GM19023 (cell line): ENCODE data around the gene FLRT2.

Experiments
- ATAC-seq: cut with Tn5 transposase; IDR thresholded peaks from one replicate; pipeline ENCODE4 v1.9.1; 2021; ENCODE audit warnings: mild to moderate bottlenecking, moderate library complexity; ENCODE audit not compliant: unreplicated experiment

FLRT2 gene, protein sequence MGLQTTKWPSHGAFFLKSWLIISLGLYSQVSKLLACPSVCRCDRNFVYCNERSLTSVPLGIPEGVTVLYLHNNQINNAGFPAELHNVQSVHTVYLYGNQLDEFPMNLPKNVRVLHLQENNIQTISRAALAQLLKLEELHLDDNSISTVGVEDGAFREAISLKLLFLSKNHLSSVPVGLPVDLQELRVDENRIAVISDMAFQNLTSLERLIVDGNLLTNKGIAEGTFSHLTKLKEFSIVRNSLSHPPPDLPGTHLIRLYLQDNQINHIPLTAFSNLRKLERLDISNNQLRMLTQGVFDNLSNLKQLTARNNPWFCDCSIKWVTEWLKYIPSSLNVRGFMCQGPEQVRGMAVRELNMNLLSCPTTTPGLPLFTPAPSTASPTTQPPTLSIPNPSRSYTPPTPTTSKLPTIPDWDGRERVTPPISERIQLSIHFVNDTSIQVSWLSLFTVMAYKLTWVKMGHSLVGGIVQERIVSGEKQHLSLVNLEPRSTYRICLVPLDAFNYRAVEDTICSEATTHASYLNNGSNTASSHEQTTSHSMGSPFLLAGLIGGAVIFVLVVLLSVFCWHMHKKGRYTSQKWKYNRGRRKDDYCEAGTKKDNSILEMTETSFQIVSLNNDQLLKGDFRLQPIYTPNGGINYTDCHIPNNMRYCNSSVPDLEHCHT

DNA sequence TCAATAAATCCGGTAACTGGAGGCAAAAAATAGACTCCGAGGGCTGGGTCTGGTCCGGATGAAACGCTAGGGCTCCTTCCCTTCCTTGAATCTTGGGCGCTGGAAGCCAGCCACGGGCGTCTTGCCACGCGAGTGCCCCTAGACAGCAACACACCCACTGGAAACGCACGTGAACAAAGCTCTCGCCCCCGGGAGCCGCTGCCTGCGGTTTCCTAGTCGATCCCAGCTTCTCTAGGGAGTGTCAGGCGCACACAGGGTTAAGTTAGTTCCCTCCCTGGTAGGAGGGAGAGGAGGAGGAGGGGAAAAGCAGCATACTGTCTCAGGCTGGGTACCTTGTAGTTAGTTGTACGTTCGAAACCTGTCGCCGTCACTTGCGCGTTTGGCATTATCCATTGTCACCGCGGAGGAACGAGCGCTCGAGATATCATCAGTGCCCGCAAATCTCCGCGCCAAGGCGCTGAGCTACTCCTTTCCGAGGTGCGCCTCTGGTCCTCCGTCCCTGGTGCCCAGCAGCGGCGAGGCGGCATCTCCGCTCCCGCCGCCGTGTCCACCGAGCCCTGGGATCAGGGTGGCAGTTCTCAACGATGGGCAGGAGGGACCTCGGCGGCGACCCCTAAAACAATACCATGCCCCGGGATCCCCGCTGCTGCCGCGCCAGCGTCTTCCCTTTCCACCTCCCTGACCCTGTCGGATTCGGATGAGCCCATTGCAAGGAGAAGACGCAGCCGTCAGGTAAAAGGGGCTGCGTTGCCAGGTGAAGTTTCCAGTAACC is at the start of gene FLRT2:
Gene FLRT2 (plus strand): TSS at position 342 of the 772 bp plus-strand sequence. CDS start 91,371 bp downstream, outside the sequence.
- no peak for ATAC-seq

DNA sequence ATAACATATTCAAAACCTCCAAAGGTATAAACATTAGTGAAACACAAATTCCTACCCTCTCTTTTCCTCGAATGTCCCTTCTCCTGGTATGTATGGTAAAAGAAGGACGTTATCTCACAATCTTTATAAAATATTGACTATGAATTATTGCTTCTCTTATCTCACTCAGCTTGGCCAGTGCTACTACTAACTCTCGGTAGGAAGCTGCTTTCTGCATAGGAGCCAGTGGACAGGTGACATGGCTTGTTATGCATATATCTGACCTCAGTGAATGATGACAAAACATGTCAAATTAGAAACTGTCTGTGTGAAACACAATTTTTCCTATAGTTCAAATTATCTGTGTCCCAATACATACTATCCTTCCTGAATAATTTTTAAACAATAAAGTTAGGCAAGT is 48.5 kb upstream of the FLRT2 start:
- no peak for ATAC-seq

DNA sequence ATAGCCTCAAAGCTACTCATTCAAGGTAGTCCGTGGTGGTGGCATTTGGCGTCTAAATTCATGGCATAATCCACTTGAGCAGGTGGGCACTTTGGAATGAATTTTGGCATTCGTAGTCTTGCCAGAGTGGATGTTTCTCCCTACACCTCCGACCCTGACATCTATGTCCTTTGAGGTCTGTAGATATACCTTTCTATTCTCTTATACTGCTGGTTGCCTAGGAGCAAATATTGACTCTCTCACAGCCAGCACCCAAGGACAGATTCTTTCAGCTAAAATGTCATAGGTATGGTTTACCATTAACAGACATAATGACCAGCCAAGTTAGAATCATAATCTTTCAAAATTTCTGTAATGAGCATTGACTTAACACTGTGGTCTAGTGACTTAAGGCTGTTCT is 47.4 kb upstream of the FLRT2 start:
- no peak for ATAC-seq

DNA sequence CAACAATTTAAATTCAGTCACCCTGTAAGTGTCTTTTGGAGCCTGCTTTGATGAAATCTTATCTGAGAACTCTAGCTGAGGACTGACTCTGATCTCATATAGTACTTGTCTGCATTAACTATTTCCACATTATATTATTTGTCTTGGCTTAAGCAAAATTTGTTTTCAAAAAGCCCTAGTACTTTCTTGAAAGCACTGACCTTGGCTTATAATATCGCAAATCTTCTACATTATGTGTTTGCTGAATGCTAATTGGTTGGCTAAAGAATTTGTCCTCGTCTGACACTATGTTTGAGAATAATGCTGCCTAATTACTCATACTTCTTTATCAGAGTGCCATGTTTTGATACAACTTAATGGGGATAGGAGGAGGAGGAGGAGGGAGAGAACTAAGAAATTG is 46.9 kb upstream of the FLRT2 start:
- no peak for ATAC-seq

DNA sequence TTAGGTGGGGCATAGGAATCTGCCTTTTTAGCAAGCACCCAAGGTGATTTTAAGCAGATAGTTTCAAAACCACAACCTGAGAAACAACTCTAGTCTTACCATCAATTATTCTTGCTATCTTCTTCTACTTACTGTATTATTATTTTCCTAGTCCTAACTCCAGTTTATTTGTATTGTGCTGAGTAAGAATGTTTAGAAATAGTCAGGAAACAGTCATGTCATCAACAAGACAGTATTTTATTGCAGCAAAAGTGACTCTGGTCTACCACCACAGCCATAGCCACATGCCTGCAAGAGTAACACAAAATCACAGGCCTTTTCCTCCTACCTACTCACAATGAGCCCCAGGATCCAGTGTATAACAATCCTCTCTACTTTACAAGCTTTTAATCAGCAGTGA is 46.3 kb upstream of the FLRT2 start:
- ATAC-seq, result no peak

DNA sequence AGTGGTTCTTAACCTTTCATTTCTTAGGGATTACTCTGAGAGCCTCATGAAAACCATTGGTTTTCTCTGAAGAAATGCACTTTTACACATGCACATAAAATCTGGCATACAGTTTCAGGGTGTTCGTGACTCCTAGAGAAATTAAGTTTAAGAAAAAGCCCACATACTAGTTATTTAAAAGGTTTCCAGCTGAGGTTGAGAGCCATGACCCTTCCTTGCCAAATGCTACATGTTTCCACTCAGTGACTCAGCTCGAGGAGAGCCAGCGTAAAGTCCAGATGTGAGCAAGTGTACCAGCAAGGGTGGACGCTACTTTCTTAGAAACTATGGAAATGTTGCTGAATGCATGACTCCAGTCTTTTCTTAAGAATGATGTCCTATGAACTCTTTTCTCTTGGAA is 42.7 kb upstream of the FLRT2 start:
- no peak for ATAC-seq

DNA sequence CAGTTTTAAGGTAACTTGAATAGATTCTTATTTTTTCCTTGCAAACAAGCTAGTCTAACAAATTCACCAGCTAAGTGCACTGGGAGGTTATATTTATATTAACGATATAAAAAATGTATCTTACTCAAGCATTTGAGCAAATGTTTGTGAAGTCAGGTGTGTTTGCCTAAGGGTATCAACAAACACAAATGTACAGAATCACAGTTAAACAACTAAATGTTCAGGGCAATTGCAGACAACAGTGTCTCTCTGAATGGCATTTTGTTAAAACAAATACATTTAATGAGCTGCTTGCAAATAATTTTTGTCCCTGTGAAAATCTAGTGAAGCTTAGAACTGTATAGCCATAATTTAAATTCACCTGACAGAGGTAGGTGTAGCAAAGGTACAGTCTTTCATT is 28.2 kb upstream of the FLRT2 start:
- no peak for ATAC-seq

DNA sequence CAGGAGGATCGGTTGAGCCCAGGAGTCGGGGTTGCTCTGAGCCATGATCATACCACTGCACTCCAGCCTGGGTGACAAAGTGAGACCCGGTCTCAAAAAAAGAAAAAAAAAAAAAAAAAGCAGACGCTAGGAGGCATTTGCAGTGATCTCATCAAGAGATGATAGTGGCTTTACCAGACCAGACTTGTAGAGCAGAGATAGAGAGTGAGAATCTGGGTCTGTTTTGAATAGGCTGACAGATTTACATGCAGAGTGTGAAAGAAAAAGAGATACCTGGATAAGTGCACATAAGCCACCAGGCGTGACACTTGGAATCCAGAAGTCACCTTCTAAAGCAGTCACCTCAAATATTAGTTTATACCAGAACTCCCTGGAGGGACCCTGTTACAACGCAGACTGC is 21.1 kb upstream of the FLRT2 start:
- ATAC-seq, result no peak

DNA sequence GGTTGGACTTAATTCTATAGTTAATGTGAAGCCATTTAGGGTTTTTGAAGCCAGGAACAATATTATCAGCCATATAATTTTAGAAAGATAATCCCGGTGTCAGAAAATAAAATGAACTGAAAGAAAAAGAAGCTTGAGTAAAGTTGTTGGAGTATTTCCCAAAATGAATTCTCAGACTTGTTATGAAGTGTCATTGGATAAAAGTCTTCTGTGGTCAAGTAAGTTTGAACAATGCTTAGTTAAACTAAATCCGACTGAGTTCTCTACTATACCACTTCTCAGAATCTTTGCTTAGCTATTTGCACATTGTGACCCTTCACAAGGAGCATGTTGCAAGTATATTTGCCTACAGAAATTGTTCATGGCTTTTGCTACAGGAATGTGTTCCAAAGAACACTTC is 17.5 kb upstream of the FLRT2 start:
- ATAC-seq, result no peak

DNA sequence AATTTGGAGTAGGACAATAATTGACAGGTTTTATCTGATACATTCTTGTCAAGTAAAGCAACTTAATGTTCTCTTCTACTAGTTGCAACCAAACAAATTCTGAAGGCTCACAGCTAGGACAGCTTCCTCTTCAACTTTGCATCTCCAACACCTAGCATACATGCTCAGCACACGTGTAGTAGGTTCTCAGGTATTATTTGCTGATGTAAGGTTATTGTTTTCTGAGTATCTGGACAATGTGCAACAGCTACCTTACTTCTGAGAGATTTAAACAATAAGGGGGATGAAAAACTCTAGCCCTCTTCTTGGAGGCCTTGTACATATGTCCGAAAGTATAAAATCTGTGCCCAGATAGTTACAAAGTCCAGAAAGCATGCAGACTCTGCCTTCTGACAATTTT is 15.5 kb upstream of the FLRT2 start:
- no peak for ATAC-seq

DNA sequence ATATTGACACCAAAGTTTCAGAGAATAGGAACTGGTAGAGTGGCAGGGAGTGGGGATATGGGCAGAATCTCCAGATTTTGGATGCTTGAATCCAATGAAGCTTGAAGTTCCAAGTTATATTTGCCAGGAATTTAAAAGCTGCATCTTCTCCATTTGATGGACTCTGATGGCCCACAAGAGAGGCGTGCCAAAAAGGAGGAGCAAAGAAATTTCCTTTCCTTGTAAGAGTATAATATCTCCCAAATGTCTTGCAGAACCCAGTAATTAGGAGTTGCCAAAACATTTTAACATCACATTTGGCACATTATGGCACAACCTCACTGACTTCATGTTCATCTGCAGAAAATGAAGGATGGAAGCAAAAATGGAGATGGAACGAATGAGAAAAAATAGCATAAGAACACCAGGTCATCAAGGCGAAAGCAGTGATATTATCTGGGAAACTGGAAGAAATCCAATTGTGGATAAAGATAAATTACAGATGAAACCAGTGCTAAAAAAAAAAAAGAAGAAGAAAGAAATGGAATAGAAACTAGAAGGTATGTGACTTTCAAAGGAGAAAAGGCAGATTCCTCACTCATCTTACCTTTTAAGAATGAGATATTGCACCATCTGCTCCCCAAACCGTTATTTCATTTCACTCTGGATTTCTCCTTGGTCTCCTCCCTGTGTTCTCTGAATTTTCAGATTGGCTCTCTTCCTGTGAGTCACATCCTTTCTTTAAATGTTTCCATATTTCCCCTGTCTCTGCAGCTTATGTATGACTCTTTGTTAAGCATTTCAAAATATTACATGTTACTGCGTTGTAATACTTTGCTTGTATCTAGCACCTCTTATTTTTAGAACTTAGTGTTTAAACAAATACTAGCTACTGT is 13.5 kb upstream of the FLRT2 start:
- no peak for ATAC-seq

DNA sequence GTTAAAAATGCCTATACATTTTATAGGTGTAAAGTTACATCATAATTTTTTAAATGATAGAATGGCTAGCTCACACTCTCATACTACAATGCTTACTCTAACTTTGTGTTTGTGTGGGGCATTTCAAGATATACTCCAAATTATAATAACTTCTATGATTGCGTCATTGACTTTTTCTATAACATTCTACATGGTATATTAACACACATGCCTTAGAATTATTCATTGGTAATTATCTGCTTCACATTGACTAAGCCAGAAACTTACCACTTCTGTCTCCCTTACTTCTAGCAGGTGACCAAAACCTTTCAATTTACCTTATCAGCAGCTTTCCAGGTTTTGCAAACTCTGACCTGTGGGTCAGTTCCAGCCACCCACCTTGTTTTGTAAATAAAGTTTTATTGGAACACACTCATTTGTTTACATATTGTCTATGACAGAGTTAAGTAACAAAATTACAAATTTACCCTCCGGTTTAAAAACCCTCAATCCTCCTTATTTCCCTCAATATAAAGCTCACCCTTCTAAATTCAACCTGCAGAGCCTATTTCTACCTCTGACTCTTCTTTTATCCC is 12.7 kb upstream of the FLRT2 start:
- no peak for ATAC-seq

DNA sequence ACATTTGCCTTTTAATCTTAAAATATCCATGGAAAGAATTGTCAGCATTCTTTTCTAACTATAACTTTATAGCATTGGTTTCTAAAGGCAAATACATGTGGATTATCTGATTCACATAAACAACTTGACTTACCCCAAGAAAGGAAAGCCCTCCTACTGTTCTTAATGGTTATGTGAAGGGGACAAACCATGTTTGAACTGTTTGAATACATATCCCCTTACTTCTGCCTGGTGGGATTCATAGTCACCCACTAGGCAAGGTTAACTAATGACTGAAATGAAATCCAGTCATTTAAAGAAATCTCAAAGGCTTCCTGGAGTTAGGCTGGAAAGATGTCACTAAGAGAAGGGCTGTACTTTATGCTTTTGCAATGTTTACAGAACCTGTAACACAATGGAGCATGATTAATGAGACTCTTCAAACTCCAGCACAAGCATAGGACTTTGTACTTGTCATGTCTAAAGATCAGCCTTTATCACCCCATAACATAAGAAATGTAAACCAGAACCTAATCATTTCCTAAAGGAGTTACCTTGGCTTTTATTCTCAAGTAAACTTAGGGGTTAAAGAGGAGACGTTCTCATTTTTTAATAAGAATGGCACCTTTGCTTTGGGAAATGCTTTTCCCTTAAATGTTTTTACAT is 10.2 kb upstream of the FLRT2 start:
- ATAC-seq, result no peak

DNA sequence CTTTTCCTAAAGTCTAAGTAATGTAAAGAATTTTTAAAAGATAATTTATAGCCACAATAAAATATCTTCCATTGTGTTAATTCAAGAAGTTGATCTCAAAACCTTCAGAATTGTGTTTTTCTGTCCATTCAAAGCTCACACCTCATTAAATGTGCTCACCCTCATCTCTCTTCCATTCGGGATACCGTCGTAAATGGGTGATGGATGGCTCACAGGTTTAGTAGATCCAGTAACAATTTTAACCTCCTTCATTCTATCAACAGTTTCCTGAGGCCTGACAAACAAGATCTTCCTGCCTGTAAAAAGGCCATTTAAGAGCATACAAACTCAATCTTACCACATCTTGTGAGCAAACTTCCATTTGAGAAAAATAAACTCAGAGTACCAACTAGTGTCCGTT is 9.4 kb upstream of the FLRT2 start:
- no peak for ATAC-seq

DNA sequence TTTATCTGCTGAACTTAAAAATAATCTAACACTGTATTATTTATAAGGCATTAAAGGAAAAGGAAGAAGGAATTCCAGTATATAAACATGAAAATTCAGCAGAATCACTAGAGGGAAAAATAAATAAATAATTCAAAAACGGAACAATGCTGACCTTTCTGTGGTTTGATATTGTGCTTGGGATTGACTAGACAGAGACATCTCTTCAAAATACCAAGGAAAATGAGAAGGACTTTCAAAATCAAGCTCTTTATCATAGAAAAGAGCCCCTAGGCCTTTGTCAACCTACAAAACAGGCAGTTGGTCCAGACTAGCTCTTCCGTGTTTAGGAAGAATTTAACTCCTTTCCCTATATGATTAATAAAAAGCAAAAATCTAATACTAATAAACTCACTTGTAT is 6.3 kb upstream of the FLRT2 start:
- no peak for ATAC-seq

DNA sequence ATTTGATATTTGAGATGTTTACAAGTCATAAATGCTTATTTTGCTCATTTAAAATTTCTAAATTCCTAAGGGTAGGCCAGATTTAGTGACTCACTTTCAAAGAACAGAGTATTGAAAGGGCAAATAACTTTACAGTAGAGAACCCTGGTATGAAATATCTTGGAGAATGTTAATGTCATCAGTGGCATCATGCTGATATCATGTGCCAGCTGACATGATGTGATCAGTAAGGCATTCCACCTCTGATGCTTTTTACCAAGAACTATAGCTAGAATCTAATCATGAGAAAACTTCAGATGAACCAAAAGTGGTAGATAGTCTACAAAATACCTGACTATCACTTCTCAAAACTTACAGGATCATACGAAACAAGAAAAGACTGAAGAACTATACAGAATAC is 2.9 kb upstream of the FLRT2 start:
- no peak for ATAC-seq

DNA sequence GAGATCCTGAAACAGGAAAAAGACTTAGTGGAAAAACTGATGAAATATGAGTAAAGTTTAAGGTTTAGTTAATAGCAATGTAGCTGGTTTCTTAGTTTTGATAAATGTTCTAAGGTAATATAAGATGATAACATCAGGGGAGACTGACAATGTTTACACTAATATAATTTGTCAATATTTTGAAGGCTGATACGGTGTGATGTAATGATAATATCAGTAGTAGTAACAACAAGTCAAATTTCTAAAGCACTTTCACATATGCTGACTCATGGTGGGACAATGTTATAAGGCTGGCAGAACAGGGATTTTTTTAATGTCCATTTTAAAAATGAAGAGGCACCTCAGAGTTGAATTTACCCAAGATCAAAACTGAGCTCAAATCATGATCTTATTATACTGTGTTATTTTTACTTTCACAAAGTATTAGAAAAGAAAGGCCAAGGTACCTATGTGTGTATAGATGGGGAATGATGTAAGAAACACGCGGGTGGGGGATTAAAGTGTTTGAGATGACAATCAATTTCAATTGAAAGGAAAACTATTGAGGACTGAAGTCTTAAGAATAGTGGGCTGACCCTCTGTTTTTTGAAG is 2.4 kb upstream of the FLRT2 start:
- ATAC-seq, result no peak

DNA sequence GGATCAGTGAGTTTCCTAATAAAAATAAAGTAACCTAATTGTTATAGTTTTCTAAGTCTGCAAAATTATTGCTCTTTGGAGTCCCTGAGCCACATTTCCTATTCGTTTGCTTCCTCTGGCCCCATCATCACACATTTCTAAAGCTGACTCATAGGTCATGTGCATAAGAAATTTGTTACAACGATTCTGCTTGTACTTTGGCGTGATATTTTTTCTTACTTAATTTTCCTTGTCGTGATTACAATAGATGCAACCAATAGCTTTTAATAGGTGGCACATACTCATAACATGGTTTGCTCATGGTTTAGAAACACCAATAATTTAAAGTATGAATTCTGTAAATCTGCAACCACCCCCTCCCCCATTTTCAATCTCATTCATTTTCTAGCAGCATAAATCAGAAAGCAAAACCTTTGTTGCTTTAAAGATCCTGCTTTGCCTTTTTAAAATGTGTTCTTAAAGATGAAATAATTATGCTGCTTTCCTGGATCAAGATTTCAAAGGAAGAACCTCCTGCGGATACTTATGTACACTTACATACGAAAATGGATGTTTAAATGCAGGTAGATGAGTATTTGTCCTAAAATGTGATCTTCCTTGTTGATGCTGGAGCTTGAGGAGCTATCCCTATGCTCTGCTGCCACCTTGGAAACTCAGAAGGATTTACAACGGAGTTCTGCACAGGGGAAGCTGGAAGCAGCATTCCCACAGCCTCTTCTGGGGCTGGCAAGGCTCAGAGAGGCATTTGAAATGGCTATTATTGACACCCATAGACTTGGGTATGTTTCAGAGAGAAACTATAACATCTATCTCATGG is 1.7 kb upstream of the FLRT2 start:
- no peak for ATAC-seq
